Hematopoietic multipotent progenitor cell (in vitro differentiated cells): ENCODE measurements around the gene GPS1. TPM values are rescaled to one million over a fixed set of nuclear protein-coding genes. Genes with fewer than 3 reads are reported as not detected.

Source experiments
- DNase-seq, 3 donors: peaks; one replicate each; pipeline ENCODE4 v3.0.0-alpha.2; 2011 to 2015; ENCODE audit warnings: low read depth in 2 of 3, low spot score in 2 of 3
- total RNA-seq: library from RNA; depleted of rRNA; stranded (reverse); fragments of >200 nt; gene quantifications from one replicate; pipeline ENCODE4 v1.2.3, GENCODE V29; 2012

Gene GPS1
- total RNA-seq, 1 donor, result 138 TPM

GRCh38 chr17:82098169-82098938 is 46.7 kb downstream of the GPS1 start, which contains the start of gene FASN:
Gene FASN, minus strand, starts transcription at chr17:82098236. Its CDS starts 1,791 bp downstream, at chr17:82096445.
- DNase-seq, result peak; percentile 90 to 95 (median 93)

GRCh38 chr17:82098939-82099763 is 47.5 kb downstream of the GPS1 start:
- peak in 2 of 3 donors; percentile 7 to 13 for DNase-seq

GRCh38 chr17:82100502-82101298 is 49.0 kb downstream of the GPS1 start:
- DNase-seq, result no peak

GRCh38 chr17:82101301-82101715 is 49.6 kb downstream of the GPS1 start:
- no peak for DNase-seq

- no peak for DNase-seq
Observed at GRCh38 chr17:82101767-82102679, 50.3 kb downstream of the GPS1 start.

- DNase-seq, result no peak
Observed at GRCh38 chr17:82103553-82104451, 52.1 kb downstream of the GPS1 start.

GRCh38 chr17:82104797-82105416 is 53.2 kb downstream of the GPS1 start:
- DNase-seq, result no peak

- no peak for DNase-seq
Observed at GRCh38 chr17:82105417-82105881, 53.8 kb downstream of the GPS1 start.

GRCh38 chr17:82105882-82106687 is 54.4 kb downstream of the GPS1 start:
- peak in 2 of 3 donors; percentile 60 to 76 for DNase-seq

GRCh38 chr17:82106688-82107305 is 55.1 kb downstream of the GPS1 start:
- peak in 1 of 3 donors; percentile 14 for DNase-seq

Other genes with a start within 250 kb of the GPS1 start
- not detected for gene GCGR, start 247.7 kb upstream of the GPS1 start, total RNA-seq
- gene MCRIP1, start 218.6 kb upstream of the GPS1 start, total RNA-seq, result 65.2 TPM
- 1.3 TPM for gene PPP1R27, start 216.8 kb upstream of the GPS1 start, total RNA-seq
- 277 TPM for gene P4HB, start 191.4 kb upstream of the GPS1 start, total RNA-seq
- 206 TPM for gene ARHGDIA, start 180.6 kb upstream of the GPS1 start, total RNA-seq
- 145 TPM for gene ALYREF, start 160.3 kb upstream of the GPS1 start, total RNA-seq
- 131 TPM for gene ANAPC11, start 160.2 kb upstream of the GPS1 start, total RNA-seq
- 0.54 TPM for gene NPB, start 149.7 kb upstream of the GPS1 start, total RNA-seq
- 43.9 TPM for gene PCYT2, start 140.5 kb upstream of the GPS1 start, total RNA-seq
- 31.2 TPM for gene SIRT7, start 133.7 kb upstream of the GPS1 start, total RNA-seq
- 29.6 TPM for gene MAFG, start 124.2 kb upstream of the GPS1 start, total RNA-seq
- 26.4 TPM for gene PYCR1, start 114.6 kb upstream of the GPS1 start, total RNA-seq
- gene MYADML2, start 104.7 kb upstream of the GPS1 start, total RNA-seq, result not detected
- gene NOTUM, start 90.7 kb upstream of the GPS1 start, total RNA-seq, result 0.27 TPM
- gene ASPSCR1, start 74.3 kb upstream of the GPS1 start, total RNA-seq, result 28.0 TPM
- 32.3 TPM for gene CENPX, start 29.0 kb upstream of the GPS1 start, total RNA-seq
- 16.4 TPM for gene LRRC45, start 28.6 kb upstream of the GPS1 start, total RNA-seq
- gene RAC3, start 20.2 kb upstream of the GPS1 start, total RNA-seq, result 18.9 TPM
- gene DCXR, start 14.2 kb upstream of the GPS1 start, total RNA-seq, result 57.9 TPM
- gene RFNG, start 87 bp upstream of the GPS1 start, total RNA-seq, result 37.2 TPM
- gene DUS1L, start 13.9 kb downstream of the GPS1 start, total RNA-seq, result 98.0 TPM
- 80.8 TPM for gene FASN, start 46.3 kb downstream of the GPS1 start, total RNA-seq
- gene CCDC57, start 160.9 kb downstream of the GPS1 start, total RNA-seq, result 33.9 TPM
- 65.4 TPM for gene SLC16A3, start 177.1 kb downstream of the GPS1 start, total RNA-seq
- gene CSNK1D, start 221.8 kb downstream of the GPS1 start, total RNA-seq, result 73.5 TPM